ENCODE measurements around the gene CTDP1.

Gene CTDP1

GRCh38 chr18:79738041-79738461 is 58.4 kb downstream of the CTDP1 start (continued):
- no peak for TF ChIP-seq ZNF280D (tag by site-specific recombination; IDR thresholded peaks at IDR 0.05)
- no peak for TF ChIP-seq GLIS2 (tag by site-specific recombination; IDR thresholded peaks at IDR 0.05)
- no peak for TF ChIP-seq ZNF785 (tag by site-specific recombination; IDR thresholded peaks at IDR 0.05)
- no peak for TF ChIP-seq ZSCAN30 (tag by site-specific recombination; IDR thresholded peaks at IDR 0.05)
- TF ChIP-seq ZIC2 (tag by site-specific recombination; IDR thresholded peaks at IDR 0.05) = no peak

GRCh38 chr18:79738581-79739439 is 59.2 kb downstream of the CTDP1 start:
- H3K27ac ChIP-seq (ENCODE audit: extremely low read depth, low read depth, low read length) = no peak overlapping the region
- CTCF ChIA-PET = no interaction called here
- H3K4me1 ChIP-seq (ENCODE audit: control insufficient read depth, insufficient read depth, low read length) = no peaks in the 10 kb centered on the region
- H3K4me3 ChIP-seq (ENCODE audit: low read depth, low read length) = no peak overlapping the region
- POLR2A ChIA-PET = no interaction called here
- no peaks in the 10 kb centered on the region for H3K9me3 ChIP-seq (ENCODE audit: control insufficient read depth, insufficient read depth, low read depth, low read length)
- peaks cover 0 to 45% of the 10 kb centered on the region in 2 experiments; a peak in 1 of 3 replicates for H3K36me3 ChIP-seq (ENCODE audit: control insufficient read depth in 2 of 2, insufficient read depth in 1 of 2, low read length in 2 of 2)
- TF ChIP-seq ZBTB21 (tag by site-specific recombination; IDR thresholded peaks at IDR 0.05) (no peak), ZNF121 (tag by site-specific recombination; IDR thresholded peaks at IDR 0.05) (no peak), ZNF610 (tag by site-specific recombination; IDR thresholded peaks at IDR 0.05; ENCODE audit: borderline replicate concordance) (no peak), ZBTB44 (tag by site-specific recombination; IDR thresholded peaks at IDR 0.05) (no peak), FEZF1 (tag by site-specific recombination; IDR thresholded peaks at IDR 0.05) (no peak), ZNF792 (tag by site-specific recombination; IDR thresholded peaks at IDR 0.05) (no peak), AEBP2 (tag by site-specific recombination; IDR thresholded peaks at IDR 0.05; ENCODE audit: borderline replicate concordance) (no peak), ZFP41 (tag by site-specific recombination; IDR thresholded peaks at IDR 0.05; ENCODE audit: borderline replicate concordance) (no peak), PBX3 (CRISPR knock-in tag; IDR thresholded peaks at IDR 0.05) (no peak)

- ChIA-PET POLR2A (no interaction called here), CTCF (no interaction called here)
- no peak overlapping the region for H3K4me3 ChIP-seq (ENCODE audit: low read depth, low read length)
- H3K9me3 ChIP-seq (ENCODE audit: control insufficient read depth, insufficient read depth, low read depth, low read length) = no peaks in the 10 kb centered on the region
- no peaks in the 10 kb centered on the region for H3K4me1 ChIP-seq (ENCODE audit: control insufficient read depth, insufficient read depth, low read length)
- H3K36me3 ChIP-seq (ENCODE audit: control insufficient read depth in 2 of 2, insufficient read depth in 1 of 2, low read length in 2 of 2) = peaks cover 0 to 41% of the 10 kb centered on the region in 2 experiments; a peak in 1 of 3 replicates
- no peak overlapping the region for H3K27ac ChIP-seq (ENCODE audit: extremely low read depth, low read depth, low read length)
- TF ChIP-seq ZNF48 (tag by site-specific recombination; IDR thresholded peaks at IDR 0.05) = no peak
- no peak for TF ChIP-seq SETDB1 (IDR thresholded peaks at IDR 0.05; ENCODE audit: insufficient read length, low read length)
- TF ChIP-seq TSHZ1 (tag by site-specific recombination; IDR thresholded peaks at IDR 0.05; ENCODE audit: borderline replicate concordance) = no peak
- TF ChIP-seq BCL6B (tag by site-specific recombination; IDR thresholded peaks at IDR 0.05) = no peak
- no peak for TF ChIP-seq ZNF747 (tag by site-specific recombination; IDR thresholded peaks at IDR 0.05)
Observed at GRCh38 chr18:79739440-79739778, 59.8 kb downstream of the CTDP1 start.

Measured in HEK293 (cell line).